HG03521 (cell line): Measurements from ENCODE around the gene NSUN5.
"Not testable (repeated sequence)": the region's sequence is repeated elsewhere in the genome, so short reads cannot be mapped to it uniquely, and the experiment has no call there.

ENCODE experiments used
- ATAC-seq: cut with Tn5 transposase; IDR thresholded peaks from one replicate; pipeline ENCODE4 v1.9.1; 2021; ENCODE audit warnings: mild to moderate bottlenecking, moderate library complexity; ENCODE audit not compliant: unreplicated experiment

NSUN5 gene

DNA sequence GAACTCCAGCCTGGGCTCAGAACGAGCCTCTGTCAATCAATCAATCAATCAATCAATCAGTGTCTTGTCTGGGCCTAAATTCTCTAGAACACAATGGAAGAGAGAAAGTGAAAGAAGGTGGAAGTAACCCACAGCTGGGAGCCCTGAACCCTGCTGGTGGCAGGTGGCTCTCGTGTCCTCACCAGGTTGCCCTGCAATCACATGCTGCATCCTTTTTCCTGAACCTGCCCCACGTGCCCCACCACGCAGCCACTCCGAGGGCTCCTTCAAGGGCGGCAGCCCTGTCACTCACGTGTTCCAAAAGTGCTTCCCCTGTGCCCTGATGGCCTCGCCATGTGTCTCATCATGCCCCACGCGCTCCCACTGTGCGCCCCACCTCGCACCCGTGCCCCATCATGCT, 18.8 kb upstream of the NSUN5 start:
- not testable (repeated sequence) for ATAC-seq

DNA sequence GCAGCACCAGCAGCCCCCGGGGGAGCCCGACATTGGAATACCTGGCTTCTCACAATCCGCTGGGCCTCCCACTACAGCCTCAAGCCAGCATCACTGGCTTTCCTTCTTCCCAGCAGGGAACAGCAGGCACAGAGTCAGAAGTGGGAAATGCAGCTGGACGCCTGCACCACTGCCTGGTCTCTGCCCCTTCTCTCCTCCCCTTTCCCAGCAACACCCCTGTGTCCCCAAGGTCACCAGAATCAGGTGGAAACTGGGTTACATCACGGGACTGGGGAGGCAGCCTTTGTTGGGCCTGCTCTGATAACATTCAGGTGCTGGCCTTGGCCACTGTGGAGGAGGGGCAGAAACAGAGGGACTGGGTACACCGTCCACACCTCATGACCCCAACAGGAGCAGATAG, 16.8 kb upstream of the NSUN5 start:
- not testable (repeated sequence) for ATAC-seq

DNA sequence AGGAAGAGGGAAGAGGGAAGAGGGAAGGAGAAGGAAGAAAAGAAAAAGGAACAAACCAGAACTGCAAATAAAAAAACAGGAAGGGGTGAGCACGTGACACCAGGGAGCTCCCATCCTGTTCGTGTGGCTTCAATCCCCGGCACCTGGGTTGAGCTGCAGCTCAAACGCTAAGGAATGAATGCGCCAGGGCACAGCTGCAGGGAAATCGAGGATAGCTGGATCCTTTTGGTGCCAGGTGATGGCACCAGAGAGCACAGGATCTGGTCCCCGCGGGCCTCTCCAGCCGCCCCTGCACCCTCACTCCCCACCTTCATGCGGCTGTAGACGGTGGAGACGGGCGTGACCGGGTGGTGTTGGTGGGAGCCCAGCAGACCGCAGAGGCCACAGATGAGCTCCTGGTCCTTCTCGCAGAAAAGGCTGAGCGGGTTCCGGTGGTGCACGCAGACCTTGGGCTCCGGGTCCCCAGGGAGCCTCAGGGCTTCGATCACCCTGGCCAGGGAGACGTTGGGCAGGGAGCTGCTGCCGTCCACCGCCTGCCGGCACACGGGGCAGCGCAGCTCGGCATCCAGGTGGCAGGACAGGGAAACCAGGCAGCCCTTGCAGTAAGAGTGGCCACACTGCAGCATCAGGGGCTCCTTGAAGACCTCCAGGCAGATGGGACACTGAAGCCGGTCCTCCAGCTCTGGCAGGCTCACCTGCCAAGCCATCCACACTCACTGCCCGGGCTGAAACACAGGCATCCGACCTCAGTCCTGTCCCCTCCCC, 15.6 kb upstream of the NSUN5 start:
- ATAC-seq = not testable (repeated sequence)

DNA sequence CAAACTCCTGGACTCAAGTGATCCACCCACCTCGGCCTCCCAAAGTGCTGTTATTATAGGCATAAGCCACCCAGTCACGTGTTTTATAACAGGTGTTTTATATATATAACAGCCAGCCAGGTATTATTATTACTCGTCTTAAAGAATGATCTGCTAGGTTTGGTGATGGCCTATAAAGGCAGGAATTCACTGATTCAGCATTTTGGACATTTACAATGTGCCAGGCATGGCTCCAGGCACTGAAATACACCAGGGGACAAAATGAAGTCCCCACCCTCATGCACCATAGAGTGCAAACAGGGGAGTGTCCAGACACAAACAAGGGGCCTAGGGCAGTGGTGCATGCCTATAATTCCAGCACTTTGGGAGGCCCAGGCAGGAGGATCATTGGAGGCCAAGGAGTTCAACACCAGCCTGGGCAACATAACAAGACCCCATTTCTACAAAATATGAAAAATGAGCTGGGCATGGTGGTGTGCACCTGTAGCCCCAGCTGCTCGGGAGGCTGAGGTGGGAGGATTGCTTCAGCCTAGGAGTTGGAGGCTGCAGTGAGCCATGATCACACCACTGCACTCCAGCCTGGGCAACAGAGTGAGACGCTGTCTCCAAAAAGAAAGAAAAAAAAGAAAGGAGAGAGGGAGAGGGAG, 14.9 kb upstream of the NSUN5 start:
- not testable (repeated sequence) for ATAC-seq

DNA sequence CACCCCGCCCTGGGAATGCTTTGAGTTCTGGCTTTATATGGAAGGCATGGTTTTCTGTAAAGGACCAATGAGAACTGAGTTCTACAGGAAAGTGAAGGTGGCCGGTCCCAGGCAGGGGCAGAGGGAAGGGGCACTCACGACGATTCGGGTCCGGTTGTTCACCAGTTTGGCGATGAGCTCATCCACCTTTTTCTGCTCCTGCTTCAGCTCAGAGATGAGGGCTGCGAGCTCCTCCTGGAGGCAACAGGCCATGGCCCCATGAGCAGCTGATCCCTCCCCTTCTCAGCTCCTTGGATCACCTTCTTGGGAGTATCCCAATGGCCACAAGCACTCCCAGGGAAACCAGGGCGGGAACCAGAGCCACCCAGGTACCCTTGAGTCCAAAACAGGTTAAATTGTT, 11.4 kb upstream of the NSUN5 start:
- not testable (repeated sequence) for ATAC-seq

DNA sequence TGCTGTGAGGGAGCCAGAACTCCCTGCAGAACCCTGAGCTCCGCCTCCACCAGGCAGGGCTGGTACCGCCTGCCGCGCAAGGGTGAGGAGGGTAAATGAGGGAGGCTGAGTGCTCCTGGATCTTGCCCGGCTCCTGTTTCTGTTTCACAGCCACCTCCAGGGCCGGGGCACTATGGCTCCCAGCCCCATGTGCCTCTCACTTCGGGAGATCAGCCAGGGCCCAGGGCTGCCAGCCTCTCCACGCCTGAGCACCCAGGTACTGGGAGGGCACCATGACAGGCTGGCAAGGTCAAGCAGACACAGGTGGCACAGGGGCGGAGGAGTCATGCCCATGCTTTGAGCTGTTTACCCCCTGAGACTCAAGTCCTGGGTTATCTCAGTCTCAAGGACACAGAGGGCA, 10.9 kb upstream of the NSUN5 start:
- ATAC-seq = not testable (repeated sequence)

DNA sequence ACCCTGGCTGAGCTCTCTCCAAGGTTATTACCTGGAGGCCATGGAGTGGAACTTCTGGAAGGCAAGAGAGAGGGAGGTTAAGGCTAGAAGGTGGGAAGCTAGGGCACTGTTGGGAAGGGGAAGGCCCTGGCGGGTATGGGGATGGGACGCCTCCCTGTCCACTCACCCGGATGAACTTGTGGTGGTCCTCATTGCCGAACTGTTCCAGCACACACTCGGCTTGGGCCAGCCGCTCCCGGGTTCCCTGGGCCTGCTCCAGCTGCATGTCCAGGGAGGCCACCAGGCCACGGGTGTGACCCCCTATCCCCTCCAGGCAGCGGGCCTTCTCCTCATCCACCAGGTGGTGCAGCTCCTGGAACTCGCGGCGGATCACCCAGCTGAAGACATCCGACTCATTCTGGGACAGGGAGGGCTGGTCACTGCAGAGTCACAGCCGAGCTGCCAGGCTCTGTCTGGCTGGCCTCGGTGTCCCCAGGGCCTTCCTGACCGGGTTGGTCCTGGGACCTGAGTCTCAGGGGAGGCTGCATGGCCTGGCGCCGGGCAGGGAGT, 10.1 kb upstream of the NSUN5 start:
- not testable (repeated sequence) for ATAC-seq

DNA sequence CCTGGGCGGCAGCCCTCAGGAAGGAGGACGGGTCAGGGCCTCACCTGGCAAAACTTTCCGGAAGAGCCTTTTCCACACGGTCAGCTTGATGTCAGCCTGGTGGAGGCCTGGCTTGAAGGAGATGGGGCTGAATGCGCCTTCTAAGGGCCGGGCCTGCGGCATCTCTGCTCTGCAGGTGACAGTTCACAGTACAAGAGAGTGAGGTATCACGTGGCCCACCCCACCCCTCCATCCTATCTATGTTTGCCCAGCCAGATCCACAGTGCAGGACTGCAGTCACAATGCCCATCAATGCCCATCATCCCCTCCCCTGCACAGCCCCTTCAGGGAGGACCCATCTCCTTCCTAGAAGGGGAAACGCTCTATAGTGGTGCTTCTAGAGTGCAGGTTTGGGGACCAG, 7.9 kb upstream of the NSUN5 start:
- no peak for ATAC-seq

DNA sequence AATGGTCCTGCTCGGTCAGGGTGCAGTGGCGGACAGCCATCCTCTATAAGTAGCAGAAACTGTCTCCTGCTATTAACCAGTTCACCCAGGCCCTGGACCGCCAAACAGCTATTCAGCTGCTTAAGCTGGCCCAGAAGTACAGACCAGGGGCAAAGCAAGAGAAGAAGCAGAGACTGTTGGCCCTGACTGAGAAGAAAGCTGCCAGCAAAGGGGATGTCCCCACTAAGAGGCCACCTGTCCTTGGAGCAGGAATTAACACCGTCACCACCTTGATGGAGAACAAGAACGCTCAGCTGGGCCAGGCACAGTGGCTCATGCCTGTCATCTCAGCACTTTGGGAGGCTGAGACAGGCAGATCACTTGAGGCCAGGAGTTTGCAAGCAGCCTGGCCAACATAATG, 5.6 kb upstream of the NSUN5 start:
- no peak for ATAC-seq

DNA sequence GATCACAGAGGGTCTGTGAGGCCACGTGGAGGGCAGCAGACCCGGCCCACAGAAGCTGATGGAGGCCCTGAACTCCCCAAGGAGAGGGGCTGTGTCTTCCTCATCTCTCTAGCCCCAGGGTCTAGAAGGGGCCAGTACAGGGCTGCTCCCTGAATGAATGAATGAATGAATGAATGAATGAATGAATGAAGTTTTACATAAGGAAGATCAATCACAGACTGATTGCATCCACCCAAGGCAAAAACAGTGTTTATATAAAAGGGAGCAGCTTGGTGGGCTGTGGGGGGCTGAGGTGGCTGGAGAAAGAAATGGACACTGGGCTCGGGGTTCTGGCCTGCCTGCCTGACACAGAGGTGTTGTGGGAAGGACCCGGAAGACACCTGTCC, 4.9 kb upstream of the NSUN5 start:
- ATAC-seq = no peak

DNA sequence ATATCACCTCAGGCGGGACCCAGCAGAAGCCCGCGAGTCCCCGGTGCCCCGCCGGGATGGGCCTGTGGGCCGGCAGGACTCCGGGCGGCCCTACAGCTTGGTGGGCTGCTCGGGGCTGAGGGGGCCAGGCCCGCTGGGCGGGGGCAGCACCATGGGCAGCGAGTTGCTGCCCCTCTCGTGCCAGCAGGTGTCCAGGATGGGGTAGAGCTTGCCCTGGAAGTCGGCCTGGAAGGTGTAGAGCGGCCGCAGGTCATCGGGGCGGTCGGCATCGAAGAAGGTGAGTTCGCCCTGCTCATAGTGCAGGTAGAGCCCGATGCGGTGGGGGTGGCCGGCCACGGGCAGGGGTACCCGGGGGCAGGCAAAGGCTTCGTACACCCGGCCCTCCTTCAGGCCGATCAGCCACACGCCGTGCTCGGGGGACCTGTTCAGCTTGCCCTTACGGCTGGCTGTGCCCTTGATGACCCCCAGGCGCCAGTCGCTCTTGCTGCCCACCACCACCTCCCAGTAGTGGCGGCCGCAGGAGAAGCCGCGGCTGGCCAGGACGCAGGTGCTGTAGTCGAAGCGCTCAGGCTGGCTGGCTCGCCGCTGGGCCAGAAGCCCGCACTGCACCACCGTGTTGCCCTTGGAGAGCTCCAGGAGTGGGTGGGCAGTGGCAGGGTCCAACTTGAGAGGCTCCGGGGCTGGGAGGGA, 4.3 kb upstream of the NSUN5 start:
- no peak for ATAC-seq

DNA sequence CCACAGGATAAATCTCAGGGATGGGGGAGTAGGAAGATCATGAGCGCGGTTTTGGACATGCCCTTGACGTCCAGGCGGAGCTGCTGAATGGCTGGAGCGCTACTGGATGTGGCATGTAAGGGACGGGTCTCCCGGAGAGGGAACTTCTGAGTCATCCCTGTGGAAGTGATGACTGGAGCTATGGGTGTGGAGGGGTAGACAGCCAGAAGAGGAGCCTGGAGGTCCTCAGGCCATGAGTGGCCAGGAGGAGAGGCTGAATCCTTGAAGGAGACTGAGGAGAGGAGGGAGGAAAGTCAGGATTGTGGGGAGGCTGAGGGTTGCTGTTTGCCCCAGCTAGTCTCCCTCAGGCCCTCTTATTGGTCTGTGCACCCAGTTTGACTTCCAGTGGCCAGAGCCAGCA, 2.8 kb upstream of the NSUN5 start:
- ATAC-seq = not testable (repeated sequence)

DNA sequence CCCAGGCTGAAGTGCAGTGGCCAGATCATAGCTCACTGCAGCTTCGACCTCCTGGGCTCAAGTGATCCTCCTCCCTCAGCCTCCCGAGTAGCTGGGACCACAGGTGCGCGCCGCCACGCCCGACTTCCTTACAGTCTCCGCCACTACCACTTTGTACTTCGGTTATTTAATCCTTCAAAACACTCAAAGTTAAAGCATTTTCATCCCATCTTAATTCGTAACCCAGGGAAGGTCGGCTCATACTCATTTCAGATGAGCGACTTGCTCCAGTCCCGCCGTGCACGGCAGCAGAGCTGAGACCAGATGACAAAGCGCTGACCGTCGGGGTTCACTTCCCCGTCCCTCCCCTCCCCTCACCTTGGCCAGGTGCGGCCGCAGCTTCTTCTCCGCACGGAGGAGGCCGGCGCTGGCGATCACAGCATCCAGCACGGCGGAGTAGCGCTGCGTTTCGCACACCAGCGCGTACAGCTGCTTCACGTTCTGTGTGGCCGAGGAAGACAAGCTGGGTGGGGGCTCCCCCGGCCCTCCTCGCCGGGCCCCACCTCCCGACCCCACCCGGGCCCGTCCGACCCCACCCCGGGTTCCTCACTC, 457 bp downstream of the NSUN5 start:
- peak; percentile 27 for ATAC-seq

DNA sequence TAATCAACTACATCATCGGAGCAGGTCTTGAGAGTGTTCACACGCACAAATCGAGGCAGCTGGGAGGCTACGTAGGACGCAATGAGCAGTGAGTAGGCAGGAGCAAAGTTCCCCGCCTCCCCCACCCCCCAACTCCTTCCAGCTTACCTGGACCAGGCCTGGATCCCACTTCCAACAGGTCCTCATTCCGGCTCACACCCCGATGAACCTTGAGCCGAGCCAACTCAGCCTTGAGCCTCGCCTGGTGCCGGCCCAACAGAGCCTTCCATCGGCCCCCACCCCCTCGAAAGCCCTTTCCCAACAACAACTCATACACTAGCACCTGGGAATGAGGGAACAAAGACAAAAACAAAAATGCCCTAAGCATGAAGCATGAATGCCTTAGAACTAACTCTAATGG, 1.2 kb downstream of the NSUN5 start:
- no peak for ATAC-seq

DNA sequence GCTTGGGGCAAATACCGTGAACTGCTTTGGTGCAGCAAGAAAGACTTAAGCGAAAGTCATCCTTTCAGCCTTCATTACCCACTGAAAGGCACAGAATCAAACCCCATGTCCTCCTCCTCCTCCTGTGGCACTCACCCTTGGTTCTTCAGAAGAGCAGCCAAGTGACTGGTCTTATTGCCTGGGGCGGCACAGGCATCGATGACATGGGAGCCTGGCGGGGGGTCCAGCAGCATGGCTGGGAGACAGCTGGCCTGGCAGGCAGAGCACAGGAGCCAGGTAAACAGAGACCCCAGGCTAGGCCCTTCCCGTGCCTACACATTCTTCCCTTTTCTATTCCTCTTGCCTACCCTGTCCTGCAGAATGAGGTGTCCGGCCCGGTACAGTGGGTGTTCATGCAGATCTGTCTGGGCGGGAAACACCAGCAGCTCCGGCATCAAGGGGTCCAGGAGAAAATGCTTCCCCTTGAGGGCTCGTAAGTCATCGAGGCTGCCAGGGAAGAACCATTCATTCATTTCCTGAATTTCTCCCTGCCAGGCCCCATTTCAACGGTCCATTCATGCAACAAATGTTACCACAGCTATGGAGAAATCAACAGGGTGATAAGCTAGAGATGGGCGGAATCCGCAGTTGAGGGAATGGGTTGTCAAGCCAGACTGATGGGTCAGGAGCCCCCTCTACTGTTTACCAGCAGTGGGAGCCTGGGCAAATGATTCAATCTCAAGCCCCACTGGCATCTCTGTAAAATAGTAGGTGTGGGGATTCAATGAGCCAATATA, 3.8 kb downstream of the NSUN5 start:
- not testable (repeated sequence) for ATAC-seq

DNA sequence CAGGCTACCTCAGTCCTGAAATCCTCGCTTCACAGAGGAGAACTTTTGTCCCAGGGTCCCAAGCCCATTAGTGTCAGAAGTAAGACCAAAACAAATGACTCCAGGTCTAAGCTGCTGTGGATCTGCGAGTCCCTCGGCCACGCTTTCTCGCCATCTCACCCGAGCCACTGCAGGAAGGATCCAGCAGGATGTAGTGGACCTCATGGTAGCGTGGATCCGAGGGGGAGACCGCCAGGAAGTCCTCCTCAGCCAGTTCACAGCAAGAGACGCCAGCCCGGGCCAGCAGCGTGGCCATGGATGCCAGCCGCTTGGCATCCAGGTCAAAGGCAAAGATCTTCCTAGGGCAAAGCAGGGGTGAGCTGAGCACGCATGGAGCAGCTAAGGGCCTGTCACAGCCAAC, 4.6 kb downstream of the NSUN5 start:
- ATAC-seq = no peak

DNA sequence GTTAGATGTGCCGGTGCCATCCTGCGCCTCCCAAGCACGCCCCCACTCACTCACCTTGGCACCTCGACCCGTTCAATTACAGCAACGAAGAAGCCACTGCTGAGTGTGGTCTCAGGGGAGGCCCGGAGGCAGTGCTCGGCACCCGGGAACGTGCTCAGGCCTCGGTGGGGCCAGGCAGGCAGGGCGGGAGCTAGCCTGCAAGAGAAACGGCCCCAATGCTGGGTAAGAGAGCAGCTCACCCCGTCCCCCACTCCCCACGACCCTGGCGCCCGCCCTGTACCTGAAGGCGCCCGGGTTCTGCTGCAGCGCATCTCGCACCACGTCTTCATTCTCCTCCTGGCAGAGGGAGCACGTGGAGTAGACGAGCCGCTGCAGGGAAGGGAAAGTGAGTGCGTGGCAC, 5.1 kb downstream of the NSUN5 start:
- no peak for ATAC-seq

DNA sequence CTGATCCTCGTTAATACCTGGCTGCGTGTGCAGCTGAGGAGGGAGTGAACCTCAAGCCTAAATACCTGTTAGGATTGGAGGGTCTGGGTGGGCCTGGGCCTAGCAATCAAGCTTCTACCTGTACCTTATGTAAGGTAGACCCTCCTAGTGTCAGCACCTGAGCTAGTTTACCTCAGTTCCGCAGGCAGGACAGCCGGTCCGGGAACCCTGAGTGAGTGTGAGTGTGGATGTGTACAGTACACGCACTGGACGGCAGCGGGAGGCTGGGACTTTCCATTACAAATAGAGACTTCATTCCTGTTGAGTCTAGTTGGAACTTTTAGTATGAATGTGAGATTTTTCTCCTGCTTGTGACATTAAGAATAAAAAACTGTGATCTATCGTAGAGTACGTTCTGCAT, 5.8 kb downstream of the NSUN5 start:
- ATAC-seq = not testable (repeated sequence)

DNA sequence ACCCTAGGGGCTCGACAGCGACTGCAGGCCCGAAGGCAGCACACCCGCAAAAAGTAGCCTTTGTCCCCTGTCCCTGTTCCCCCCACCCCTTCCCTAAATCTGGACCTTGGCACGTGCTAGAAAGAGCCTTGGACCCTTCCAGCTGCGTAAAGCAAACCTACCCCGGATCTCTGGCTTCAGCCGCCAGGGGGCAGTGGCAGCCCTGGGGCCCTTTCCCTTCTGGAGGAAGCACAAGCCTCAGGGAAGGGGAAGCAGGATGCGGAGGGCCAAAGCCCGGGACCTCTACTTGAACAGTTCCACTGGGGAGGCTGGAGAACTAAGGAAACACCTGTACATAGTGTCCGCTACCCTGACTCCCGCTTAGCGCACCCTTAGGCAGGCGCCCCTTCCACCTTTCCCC, 7.5 kb downstream of the NSUN5 start:
- not testable (repeated sequence) for ATAC-seq

DNA sequence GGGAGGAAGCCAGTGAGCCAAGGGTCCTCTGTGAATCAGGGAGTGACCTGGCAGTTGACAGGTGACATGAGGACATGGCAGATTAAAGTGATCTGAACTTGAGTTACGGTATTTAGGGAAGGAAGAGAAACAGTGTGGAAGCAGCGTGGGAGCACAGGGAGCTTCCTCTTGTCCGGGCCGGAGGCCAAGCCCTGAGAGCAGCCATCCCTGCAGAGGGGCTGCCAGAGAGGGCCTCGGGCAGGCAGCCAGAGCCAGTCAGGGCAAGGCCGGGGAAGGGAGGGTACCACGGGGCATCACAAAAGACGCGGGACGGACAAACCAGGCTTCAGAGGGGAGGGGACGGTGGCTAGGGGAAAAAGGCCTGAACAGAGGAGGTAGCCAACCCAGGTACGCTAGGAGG, 8.8 kb downstream of the NSUN5 start:
- not testable (repeated sequence) for ATAC-seq

DNA sequence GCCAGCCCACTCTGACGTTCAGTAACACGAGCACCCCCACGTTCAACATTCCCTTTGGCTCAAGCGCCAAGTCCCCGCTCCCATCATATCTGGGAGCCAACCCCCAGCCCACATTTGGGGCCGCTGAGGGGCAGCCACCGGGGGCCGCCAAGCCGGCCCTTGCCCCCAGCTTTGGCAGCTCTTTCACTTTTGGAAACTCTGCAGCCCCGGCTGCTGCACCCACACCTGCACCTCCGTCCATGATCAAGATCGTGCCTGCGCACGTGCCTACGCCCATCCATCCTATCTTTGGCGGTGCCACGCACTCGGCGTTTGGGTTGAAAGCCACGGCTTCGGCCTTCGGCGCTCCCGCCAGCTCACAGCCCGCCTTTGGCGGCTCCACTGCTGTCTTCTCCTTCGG, 10.9 kb downstream of the NSUN5 start:
- not testable (repeated sequence) for ATAC-seq
